Measurements from ENCODE around the gene RNF14.

DNA sequence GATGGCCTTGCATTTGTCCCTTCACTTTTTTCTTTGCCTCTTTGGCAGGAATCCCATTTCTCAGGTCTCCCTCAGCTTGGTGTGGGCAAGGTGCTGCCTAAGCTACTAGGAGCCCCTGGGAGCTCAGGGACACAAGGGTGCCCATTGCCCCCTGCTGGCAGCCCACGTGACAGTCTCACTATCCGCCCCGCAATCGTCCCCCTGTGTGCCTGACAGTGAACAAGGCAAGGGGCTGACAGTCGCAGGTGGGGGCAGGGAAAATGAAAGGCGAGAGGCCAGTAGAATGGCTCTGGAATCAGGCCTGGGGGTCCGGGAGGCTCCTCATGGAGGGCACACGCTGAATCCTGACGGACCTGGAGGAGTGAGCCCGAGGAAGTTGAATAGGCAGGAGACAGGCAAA is 8.9 kb upstream of the RNF14 start:
- TF ChIP-seq POLR2A (IDR thresholded peaks at IDR 0.05): no peak
- TF ChIP-seq, protein P1, sequence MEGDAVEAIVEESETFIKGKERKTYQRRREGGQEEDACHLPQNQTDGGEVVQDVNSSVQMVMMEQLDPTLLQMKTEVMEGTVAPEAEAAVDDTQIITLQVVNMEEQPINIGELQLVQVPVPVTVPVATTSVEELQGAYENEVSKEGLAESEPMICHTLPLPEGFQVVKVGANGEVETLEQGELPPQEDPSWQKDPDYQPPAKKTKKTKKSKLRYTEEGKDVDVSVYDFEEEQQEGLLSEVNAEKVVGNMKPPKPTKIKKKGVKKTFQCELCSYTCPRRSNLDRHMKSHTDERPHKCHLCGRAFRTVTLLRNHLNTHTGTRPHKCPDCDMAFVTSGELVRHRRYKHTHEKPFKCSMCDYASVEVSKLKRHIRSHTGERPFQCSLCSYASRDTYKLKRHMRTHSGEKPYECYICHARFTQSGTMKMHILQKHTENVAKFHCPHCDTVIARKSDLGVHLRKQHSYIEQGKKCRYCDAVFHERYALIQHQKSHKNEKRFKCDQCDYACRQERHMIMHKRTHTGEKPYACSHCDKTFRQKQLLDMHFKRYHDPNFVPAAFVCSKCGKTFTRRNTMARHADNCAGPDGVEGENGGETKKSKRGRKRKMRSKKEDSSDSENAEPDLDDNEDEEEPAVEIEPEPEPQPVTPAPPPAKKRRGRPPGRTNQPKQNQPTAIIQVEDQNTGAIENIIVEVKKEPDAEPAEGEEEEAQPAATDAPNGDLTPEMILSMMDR (IDR thresholded peaks at IDR 0.05): no peak
